Smooth muscle cell (in vitro differentiated cells): ENCODE results near the gene DAPK1. TPM values are rescaled to one million over a fixed set of nuclear protein-coding genes. Genes with fewer than 3 reads are reported as not detected.

Experiments
- DNase-seq: peaks from one replicate; lab custom pipeline; 2025; ENCODE audit not compliant: unreplicated experiment; lab: John Stamatoyannopoulos, UW
- H2AFZ ChIP-seq: fragments of 200-600 bp; sonication (generic); 2 replicates; pipeline ENCODE4 v1.6.0; 2016; ENCODE audit warnings: antibody characterized with exemption, low read depth, mild to moderate bottlenecking
- H3F3A ChIP-seq: fragments of 200-600 bp; sonication (generic); 2 replicates; pipeline ENCODE4 v1.6.0; 2017; ENCODE audit warnings: antibody characterized with exemption, low read depth
- H3K27ac ChIP-seq: fragments of 200-600 bp; sonication (generic); 2 replicates; pipeline ENCODE4 v1.5.1; 2016; ENCODE audit warnings: low read depth, mild to moderate bottlenecking
- H3K27me3 ChIP-seq: fragments of 200-600 bp; sonication (generic); 2 replicates; pipeline ENCODE4 v1.6.1; 2016; ENCODE audit warnings: low read depth, mild to moderate bottlenecking
- H3K36me3 ChIP-seq: fragments of 200-600 bp; sonication (generic); 2 replicates; pipeline ENCODE4 v1.5.1; 2016; ENCODE audit warnings: low read depth
- H3K4me1 ChIP-seq: fragments of 200-600 bp; sonication (generic); 2 replicates; pipeline ENCODE4 v1.5.1; 2016; ENCODE audit warnings: low read depth
- H3K4me2 ChIP-seq: fragments of 200-600 bp; sonication (generic); 2 replicates; pipeline ENCODE4 v1.6.0; 2016; ENCODE audit warnings: mild to moderate bottlenecking
- H3K4me3 ChIP-seq: fragments of 200-600 bp; sonication (generic); 2 replicates; pipeline ENCODE4 v1.5.1; 2016; ENCODE audit warnings: mild to moderate bottlenecking
- H3K79me2 ChIP-seq: fragments of 200-600 bp; sonication (generic); 2 replicates; pipeline ENCODE4 v1.6.0; 2016; ENCODE audit warnings: low read depth, mild to moderate bottlenecking
- H3K9ac ChIP-seq: fragments of 200-600 bp; sonication (generic); 2 replicates; pipeline ENCODE4 v1.6.0; 2016; ENCODE audit warnings: low read depth
- H3K9me3 ChIP-seq: fragments of 200-600 bp; sonication (generic); replicated peaks from 2 replicates; pipeline ENCODE4 v1.5.1; 2016; ENCODE audit warnings: low read depth
- H4K20me1 ChIP-seq: fragments of 200-600 bp; sonication (generic); 2 replicates; pipeline ENCODE4 v1.6.0; 2016; ENCODE audit warnings: low read depth
- WGBS: methylation state at CpG from one replicate; pipeline ENCODE4 v1.1.7; 2016; ENCODE audit warnings: low lambda C conversion rate; 5-methylcytosine and 5-hydroxymethylcytosine counted together
- polyA plus RNA-seq: library from polyadenylated mRNA; unstranded; fragments of >200 nt; fragmentation: Nextera tagmentation; extraction: Ambion mirVana; gene quantifications from 2 replicates; pipeline ENCODE4 v1.2.1, GENCODE V29; 2016
- total RNA-seq: library from RNA; depleted of rRNA; stranded (reverse); fragments of >200 nt; gene quantifications from 2 replicates; pipeline ENCODE4 v1.2.3, GENCODE V29; 2014
- TF ChIP-seq, protein P1 (sequence below): fragments of 200-600 bp; sonication (generic); IDR thresholded peaks from 2 replicates; pipeline ENCODE4 v1.5.1; 2017; ENCODE audit warnings: borderline replicate concordance, mild to moderate bottlenecking, antibody characterized with exemption; ENCODE audit not compliant: insufficient read depth, poor library complexity, severe bottlenecking

DAPK1 gene
- total and polyA plus RNA-seq, 2 experiments from 2014 or later: 12.6 to 20.3 TPM

DNA sequence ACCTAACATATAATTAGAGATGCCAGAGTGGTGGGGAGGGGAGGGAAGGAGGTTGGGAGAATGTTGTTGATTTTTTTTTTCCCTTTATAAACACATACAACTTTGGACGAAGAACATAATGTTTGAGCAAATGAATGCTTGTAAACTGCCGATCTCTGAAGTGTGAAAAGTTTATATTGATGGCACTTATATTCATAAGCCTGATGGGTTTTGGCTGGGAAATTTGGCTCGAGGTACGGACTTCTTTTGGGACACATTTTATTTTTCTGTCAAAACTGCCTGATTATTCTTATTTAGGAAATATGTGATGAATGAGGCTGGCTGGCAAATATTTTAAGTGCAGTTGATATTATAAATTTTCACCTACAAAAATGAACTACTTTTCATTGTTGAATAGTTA is 9.9 kb downstream of the DAPK1 start:
- no peaks in the 10 kb centered on the region for H3K9me3 ChIP-seq
- 98% methylated on average over 4 of the region's 4 CpGs for WGBS
- DNase-seq: no peak
- H3K36me3 ChIP-seq: no peaks in the 10 kb centered on the region
- H3K9ac ChIP-seq: no peak overlapping the region
- no peaks in the 10 kb centered on the region for H3K27me3 ChIP-seq
- TF ChIP-seq, protein P1, sequence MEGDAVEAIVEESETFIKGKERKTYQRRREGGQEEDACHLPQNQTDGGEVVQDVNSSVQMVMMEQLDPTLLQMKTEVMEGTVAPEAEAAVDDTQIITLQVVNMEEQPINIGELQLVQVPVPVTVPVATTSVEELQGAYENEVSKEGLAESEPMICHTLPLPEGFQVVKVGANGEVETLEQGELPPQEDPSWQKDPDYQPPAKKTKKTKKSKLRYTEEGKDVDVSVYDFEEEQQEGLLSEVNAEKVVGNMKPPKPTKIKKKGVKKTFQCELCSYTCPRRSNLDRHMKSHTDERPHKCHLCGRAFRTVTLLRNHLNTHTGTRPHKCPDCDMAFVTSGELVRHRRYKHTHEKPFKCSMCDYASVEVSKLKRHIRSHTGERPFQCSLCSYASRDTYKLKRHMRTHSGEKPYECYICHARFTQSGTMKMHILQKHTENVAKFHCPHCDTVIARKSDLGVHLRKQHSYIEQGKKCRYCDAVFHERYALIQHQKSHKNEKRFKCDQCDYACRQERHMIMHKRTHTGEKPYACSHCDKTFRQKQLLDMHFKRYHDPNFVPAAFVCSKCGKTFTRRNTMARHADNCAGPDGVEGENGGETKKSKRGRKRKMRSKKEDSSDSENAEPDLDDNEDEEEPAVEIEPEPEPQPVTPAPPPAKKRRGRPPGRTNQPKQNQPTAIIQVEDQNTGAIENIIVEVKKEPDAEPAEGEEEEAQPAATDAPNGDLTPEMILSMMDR: no peak
- H3K79me2 ChIP-seq: peaks cover 7% of the 10 kb centered on the region
- H3K4me1 ChIP-seq: no peaks in the 10 kb centered on the region
- peaks cover 4% of the 10 kb centered on the region for H4K20me1 ChIP-seq
- H2AFZ ChIP-seq: no peak overlapping the region
- H3K4me3 ChIP-seq: no peak overlapping the region
- H3F3A ChIP-seq: peaks cover 4% of the 10 kb centered on the region
- H3K4me2 ChIP-seq: no peak overlapping the region
- no peak overlapping the region for H3K27ac ChIP-seq

- no peak overlapping the region for H3K4me3 ChIP-seq
- H3K9ac ChIP-seq: no peak overlapping the region
- H3K79me2 ChIP-seq: peaks cover 4% of the 10 kb centered on the region
- no peaks in the 10 kb centered on the region for H3K4me1 ChIP-seq
- H3K36me3 ChIP-seq: no peaks in the 10 kb centered on the region
- H4K20me1 ChIP-seq: no peaks in the 10 kb centered on the region
- no peak for DNase-seq
- no peak overlapping the region for H3K27ac ChIP-seq
- H3K9me3 ChIP-seq: no peaks in the 10 kb centered on the region
- H3K4me2 ChIP-seq: no peak overlapping the region
- WGBS: 88% methylated on average over 4 of the region's 4 CpGs
- H3K27me3 ChIP-seq: no peaks in the 10 kb centered on the region
- TF ChIP-seq, protein P1: no peak
- no peak overlapping the region for H2AFZ ChIP-seq
- H3F3A ChIP-seq: peaks cover 13% of the 10 kb centered on the region
Observed at GRCh38 chr9:87510252-87510683, 12.6 kb downstream of the DAPK1 start.

- no peak overlapping the region for H3K9ac ChIP-seq
- no peaks in the 10 kb centered on the region for H3K36me3 ChIP-seq
- TF ChIP-seq, protein P1: no peak
- peaks cover 7% of the 10 kb centered on the region for H3K4me1 ChIP-seq
- H3K9me3 ChIP-seq: no peaks in the 10 kb centered on the region
- no peak overlapping the region for H2AFZ ChIP-seq
- no peak for DNase-seq
- no peaks in the 10 kb centered on the region for H3K79me2 ChIP-seq
- no peak overlapping the region for H3K4me2 ChIP-seq
- no peak overlapping the region for H3K4me3 ChIP-seq
- no peak overlapping the region for H3K27ac ChIP-seq
- H4K20me1 ChIP-seq: peaks cover 7% of the 10 kb centered on the region
- H3F3A ChIP-seq: peaks cover 10% of the 10 kb centered on the region
- 96% methylated on average over 4 of the region's 4 CpGs for WGBS
- no peaks in the 10 kb centered on the region for H3K27me3 ChIP-seq
Observed at GRCh38 chr9:87512311-87512710, 14.6 kb downstream of the DAPK1 start.

DNA sequence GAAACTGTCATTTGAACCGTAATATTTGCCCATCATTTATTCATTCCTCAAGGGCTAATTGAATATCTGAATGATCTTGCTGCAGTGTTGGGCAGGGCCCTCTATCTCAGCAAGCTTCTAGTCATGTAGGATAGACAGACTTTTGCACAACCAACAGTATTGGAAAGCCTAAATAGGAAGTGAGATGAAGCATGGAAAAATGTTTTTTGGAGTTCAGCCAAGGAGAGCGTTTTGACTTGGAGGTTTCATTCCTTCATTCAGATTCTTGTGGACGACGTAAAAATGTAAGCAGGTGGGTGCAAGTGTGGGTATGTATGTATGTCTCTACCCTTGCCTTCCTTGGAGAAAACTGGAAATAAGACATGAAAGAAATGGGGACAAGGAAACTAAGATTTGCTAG is 15.5 kb downstream of the DAPK1 start:
- H3K9ac ChIP-seq: no peak overlapping the region
- no peak overlapping the region for H3K4me3 ChIP-seq
- no peaks in the 10 kb centered on the region for H3K27me3 ChIP-seq
- 85% methylated on average over 4 of the region's 4 CpGs for WGBS
- H4K20me1 ChIP-seq: peaks cover 7% of the 10 kb centered on the region
- no peak for DNase-seq
- no peaks in the 10 kb centered on the region for H3K9me3 ChIP-seq
- H3K4me2 ChIP-seq: no peak overlapping the region
- no peaks in the 10 kb centered on the region for H3K36me3 ChIP-seq
- H3K4me1 ChIP-seq: peaks cover 7% of the 10 kb centered on the region
- TF ChIP-seq, protein P1: no peak
- H3K79me2 ChIP-seq: no peaks in the 10 kb centered on the region
- H3K27ac ChIP-seq: no peak overlapping the region
- H2AFZ ChIP-seq: no peak overlapping the region
- peaks cover 10% of the 10 kb centered on the region for H3F3A ChIP-seq
